GM12878 (cell line): ENCODE data around the gene ESPL1. TPM values are rescaled to one million over a fixed set of nuclear protein-coding genes. Genes with fewer than 3 reads are reported as not detected.

ENCODE experiments used
- BHLHE40 ChIP-seq, 2 experiments: fragments of 450-650 bp in 1 of 2; IDR thresholded peaks; 2 replicates each; pipeline ENCODE4 v1.6.1; 2011 to 2017; ENCODE audit warnings: low read depth in 2 of 2, borderline replicate concordance in 1 of 2, improper control_type of control experiment in 1 of 2, low read length in 1 of 2, mild to moderate bottlenecking in 1 of 2
- CHD2 ChIP-seq: IDR thresholded peaks from 2 replicates; pipeline ENCODE4 v1.6.1; 2011; ENCODE audit warnings: low read depth, low read length, improper control_type of control experiment, borderline replicate concordance
- EP300 ChIP-seq, 2 experiments: fragments of 150-350 bp in 1 of 2; IDR thresholded peaks; 2 replicates each; pipeline ENCODE4 v1.6.1; 2011 to 2012; ENCODE audit warnings: low read depth in 2 of 2, low read length in 2 of 2, borderline replicate concordance in 1 of 2, improper control_type of control experiment in 1 of 2, inconsistent platforms in 1 of 2; ENCODE audit not compliant: control insufficient read depth in 1 of 2
- EZH2 ChIP-seq: IDR thresholded peaks from 2 replicates; pipeline ENCODE4 v1.6.1; 2012; ENCODE audit warnings: low read depth, mild to moderate bottlenecking, control low read depth, inconsistent platforms, low read length, borderline replicate concordance; ENCODE audit not compliant: control insufficient read depth
- FOXM1 ChIP-seq: IDR thresholded peaks from 2 replicates; pipeline ENCODE4 v1.6.1; 2012; ENCODE audit warnings: low read depth, mild to moderate bottlenecking, inconsistent platforms, low read length, moderate library complexity
- IRF4 ChIP-seq: IDR thresholded peaks from 2 replicates; pipeline ENCODE4 v1.6.1; 2011; ENCODE audit warnings: low read depth, low read length
- IRF5 ChIP-seq: fragments of 450-650 bp; IDR thresholded peaks from 2 replicates; pipeline ENCODE4 v1.6.1; 2017; ENCODE audit warnings: borderline replicate concordance
- KAT2A ChIP-seq: conservative IDR thresholded peaks from 2 replicates; pipeline ENCODE4 v1.6.1; 2011; ENCODE audit warnings: low read depth, low read length; ENCODE audit not compliant: control insufficient read depth
- LARP7 ChIP-seq: fragments of 450-650 bp; IDR thresholded peaks from 2 replicates; pipeline ENCODE4 v1.6.1; 2017; ENCODE audit warnings: mild to moderate bottlenecking
- MEF2A ChIP-seq: IDR thresholded peaks from 2 replicates; pipeline ENCODE4 v1.6.1; 2011; ENCODE audit warnings: low read depth, mild to moderate bottlenecking, low read length, moderate library complexity; ENCODE audit not compliant: insufficient read depth
- MYB ChIP-seq: fragments of 150-350 bp; IDR thresholded peaks from 2 replicates; pipeline ENCODE4 v1.6.1; 2014; ENCODE audit warnings: mild to moderate bottlenecking, low read depth, low read length, borderline replicate concordance
- MYC ChIP-seq: IDR thresholded peaks from 2 replicates; pipeline ENCODE4 v1.6.1; 2011; ENCODE audit warnings: mild to moderate bottlenecking, low read length, moderate library complexity, inconsistent platforms; ENCODE audit not compliant: insufficient read depth, insufficient replicate concordance, insufficient read length, severe bottlenecking
- NR2C2 ChIP-seq: IDR thresholded peaks from 2 replicates; pipeline ENCODE4 v1.6.1; 2011; ENCODE audit warnings: borderline replicate concordance, low read depth; ENCODE audit not compliant: control insufficient read depth, insufficient read length
- PKNOX1 ChIP-seq: fragments of 450-650 bp; IDR thresholded peaks from 2 replicates; pipeline ENCODE4 v1.6.1; 2016; ENCODE audit warnings: mild to moderate bottlenecking
- PRDM15 ChIP-seq: fragments of 450-650 bp; formaldehyde crosslinking; IDR thresholded peaks from 2 replicates; pipeline ENCODE4 v1.4.0; 2020; ENCODE audit warnings: mild to moderate bottlenecking, moderate library complexity
- RFX5 ChIP-seq: IDR thresholded peaks from 2 replicates; pipeline ENCODE4 v1.6.1; 2011; ENCODE audit warnings: low read depth, low read length, improper control_type of control experiment
- TCF12 ChIP-seq: IDR thresholded peaks from 2 replicates; pipeline ENCODE4 v1.6.1; 2011; ENCODE audit warnings: low read depth, mild to moderate bottlenecking, low read length
- YY1 ChIP-seq: IDR thresholded peaks from 2 replicates; pipeline ENCODE4 v1.6.1; 2011; ENCODE audit warnings: low read depth, mild to moderate bottlenecking, low read length
- ZBED1 ChIP-seq: IDR thresholded peaks from 2 replicates; pipeline ENCODE4 v1.6.1; 2016; ENCODE audit warnings: borderline replicate concordance
- ZBTB11 ChIP-seq: fragments of 450-650 bp; formaldehyde crosslinking; IDR thresholded peaks from 2 replicates; pipeline ENCODE4 v1.5.0; 2022; ENCODE audit warnings: mild to moderate bottlenecking, missing genetic modification characterization
- polyA plus RNA-seq, 11 experiments: library from polyadenylated mRNA; depleted of rRNA in 4 of 11; unstranded in 6 of 11; stranded (reverse) in 5 of 11; fragments of >200 nt; fragmentation: Nextera tagmentation in 4 of 11; fragmentation: Illumina TruSeq in 1 of 11; extraction: Ambion mirVana in 4 of 11; extraction: Trizol in 1 of 11; gene quantifications; 1 replicate in 1 of 11; 2 replicates in 10 of 11; pipeline versions ENCODE4 v1.2.1 to v1.2.3, GENCODE V29; 2011 to 2016; ENCODE audit warnings: inconsistent platforms in 2 of 11, missing spikeins in 2 of 11, low read depth in 1 of 11
- total RNA-seq, 4 experiments: library from RNA; depleted of rRNA in 3 of 4; stranded (reverse); fragments of >200 nt in 3 of 4; fragmentation: Illumina TruSeq in 1 of 4; extraction: Trizol in 1 of 4; gene quantifications; 2 replicates each; pipeline versions ENCODE4 v1.2.1 to v1.2.3, GENCODE V29; 2013 to 2021

The ESPL1 gene
- total and polyA plus RNA-seq, 10 of the 15 experiments (the other 5 are each of a cell fraction or from before 2014, with no cell fraction given), result 2.1 to 61.9 (median 21.2) TPM

GRCh38 chr12:53267999-53268629, at the start of gene ESPL1 (continued):
- no peak for TF ChIP-seq PRDM15 (CRISPR knock-in tag)
- TF ChIP-seq TCF12, result 0 out of 2 replicates have a peak, but pooled peaks have one; percentile 7
- TF ChIP-seq MEF2A, result no peak
- peak; percentile 68 for TF ChIP-seq LARP7
- no peak for TF ChIP-seq ZBED1
- TF ChIP-seq PKNOX1, result peak; percentile 94
- TF ChIP-seq MYB, result no peak
- no peak for TF ChIP-seq RFX5
- peak; percentile 85 for TF ChIP-seq FOXM1
- TF ChIP-seq EZH2, result no peak
- TF ChIP-seq CHD2, result peak; percentile 79
- TF ChIP-seq IRF5, result no peak
- TF ChIP-seq EP300 (IDR thresholded peaks at IDR 0.05; ENCODE audit: borderline replicate concordance in 1 of 2, control insufficient read depth in 1 of 2, low read depth in 2 of 2, low read length in 2 of 2), result no peak
- TF ChIP-seq BHLHE40 (IDR thresholded peaks at IDR 0.05; ENCODE audit: borderline replicate concordance in 1 of 2, low read depth in 2 of 2, low read length in 1 of 2), result peak; percentile 50 to 83; a peak in 3 of 4 replicates
- no peak for TF ChIP-seq ZBTB11 (CRISPR knock-in tag)
- peak; percentile 61 for TF ChIP-seq YY1
- TF ChIP-seq NR2C2, result no peak
- no peak for TF ChIP-seq IRF4
- no peak for TF ChIP-seq MYC
- TF ChIP-seq KAT2A, result no peak
